GM12875 (cell line): ENCODE data around the gene BTG4.

Experiments
- H3K4me3 ChIP-seq: one replicate; pipeline ENCODE4 v1.5.1; 2011; ENCODE audit warnings: low read depth, low read length, control low read depth
- CTCF ChIP-seq: IDR thresholded peaks from 2 replicates; pipeline ENCODE4 v1.5.1; 2011; ENCODE audit warnings: low read depth, mild to moderate bottlenecking, control low read depth, inconsistent platforms, low read length, moderate library complexity, borderline replicate concordance; ENCODE audit not compliant: insufficient read depth

The BTG4 gene

GRCh38 chr11:111518668-111519067 is 6.5 kb upstream of the BTG4 start:
- no peak overlapping the region for H3K4me3 ChIP-seq
- TF ChIP-seq CTCF, result no peak

DNA sequence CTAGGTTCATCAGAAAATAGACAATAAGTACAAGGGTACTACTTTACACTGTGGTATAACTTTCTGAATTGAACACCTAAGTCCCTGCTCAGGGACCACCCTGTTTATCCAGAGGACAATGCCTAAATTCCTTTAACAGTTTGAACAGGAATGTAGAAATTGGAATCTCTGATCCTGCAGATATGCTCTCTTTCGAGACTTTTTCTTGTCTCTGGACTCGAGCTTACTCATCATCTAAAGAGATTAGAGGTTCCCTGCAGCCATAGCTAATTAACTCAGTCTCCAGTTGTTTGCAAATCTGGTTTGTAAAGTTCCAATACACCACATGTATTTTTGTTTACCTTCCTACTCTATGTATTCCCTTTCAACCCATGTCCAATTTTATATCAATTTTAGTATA is 3.4 kb upstream of the BTG4 start:
- TF ChIP-seq CTCF, result no peak

GRCh38 chr11:111514216-111515031 is 2.2 kb upstream of the BTG4 start, which contains the start of gene HOATZ:
Gene HOATZ, plus strand, starts transcription at chr11:111514778. Its CDS starts 7 bp downstream, at chr11:111514785.
- TF ChIP-seq CTCF, result no peak
- H3K4me3 ChIP-seq, result no peak within 1 kb of the TSS

More for the DNA sequence above, 3.4 kb upstream of the BTG4 start:
- no peak overlapping the region for H3K4me3 ChIP-seq

GRCh38 chr11:111513240-111513605 is 1.0 kb upstream of the BTG4 start:
- TF ChIP-seq CTCF, result no peak
- no peak overlapping the region for H3K4me3 ChIP-seq

DNA sequence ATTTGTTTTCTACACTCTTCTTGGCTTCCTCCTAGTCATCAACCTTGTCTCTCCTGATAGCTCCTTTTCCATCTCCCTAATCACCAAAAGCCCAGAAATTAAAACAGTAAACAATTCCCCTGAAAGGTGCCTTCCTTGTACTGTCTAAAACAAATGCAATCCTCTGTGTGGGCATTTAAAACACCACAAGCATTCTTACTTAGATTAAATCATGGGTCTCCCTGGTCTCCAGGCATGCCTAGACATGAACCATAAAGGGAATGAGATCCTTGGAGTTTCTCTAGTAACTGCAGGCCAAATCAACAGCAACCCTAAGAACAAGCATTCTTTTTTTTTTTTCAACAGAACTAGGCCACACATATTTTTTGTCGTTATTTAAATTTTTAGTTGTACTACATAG is 1.9 kb downstream of the BTG4 start:
- H3K4me3 ChIP-seq, result no peak overlapping the region
- no peak for TF ChIP-seq CTCF

DNA sequence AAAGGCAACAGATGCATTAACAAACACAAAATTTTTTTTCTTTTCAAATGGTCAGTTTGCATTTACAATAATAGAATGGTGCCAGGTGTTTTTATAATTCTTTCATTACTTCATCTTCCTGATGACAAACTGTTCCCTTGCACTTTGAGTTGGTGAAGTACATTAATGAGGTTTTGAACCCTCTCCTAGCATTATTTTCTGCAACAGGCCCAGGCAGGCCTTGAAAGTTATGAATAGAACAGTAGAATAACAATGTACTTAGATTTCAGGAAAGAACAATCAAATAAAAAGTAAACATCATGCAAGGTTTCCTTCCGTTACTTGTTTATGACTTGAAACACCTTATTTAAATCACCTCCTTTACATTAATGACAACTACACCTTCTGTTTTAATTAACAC is 9.6 kb downstream of the BTG4 start:
- no peak for TF ChIP-seq CTCF
- H3K4me3 ChIP-seq, result no peak overlapping the region

GRCh38 chr11:111500481-111500880 is 11.7 kb downstream of the BTG4 start:
- no peak for TF ChIP-seq CTCF
- H3K4me3 ChIP-seq, result no peak overlapping the region
